HS-5 (cell line): ENCODE data around the gene RYR1.
"Not testable (repeated sequence)": the region's sequence is repeated elsewhere in the genome, so short reads cannot be mapped to it uniquely, and the experiment has no call there.

Experiments used
- DNase-seq: peaks from one replicate; pipeline ENCODE4 v3.0.0-alpha.2; 2012; ENCODE audit warnings: low read depth

Gene RYR1

GRCh38 chr19:38457690-38458405 lies 24.4 kb downstream of the RYR1 start:
- no peak for DNase-seq

- DNase-seq, result no peak
Observed at GRCh38 chr19:38458991-38459390, 25.5 kb downstream of the RYR1 start.

- DNase-seq, result no peak
Observed at GRCh38 chr19:38463365-38463764, 29.9 kb downstream of the RYR1 start.

GRCh38 chr19:38464421-38465082 lies 31.1 kb downstream of the RYR1 start:
- DNase-seq, result no peak

- no peak for DNase-seq
Observed at GRCh38 chr19:38466050-38466449, 32.6 kb downstream of the RYR1 start.

- DNase-seq, result no peak
Observed at GRCh38 chr19:38467541-38468525, 34.3 kb downstream of the RYR1 start.

- no peak for DNase-seq
Observed at GRCh38 chr19:38469151-38469550, 35.7 kb downstream of the RYR1 start.

- DNase-seq, result no peak
Observed at GRCh38 chr19:38470788-38471480, 37.4 kb downstream of the RYR1 start.

- not testable (repeated sequence) for DNase-seq
Observed at GRCh38 chr19:38472725-38473124, 39.2 kb downstream of the RYR1 start.

GRCh38 chr19:38473201-38473600 lies 39.7 kb downstream of the RYR1 start:
- DNase-seq, result no peak

- DNase-seq, result no peak
Observed at GRCh38 chr19:38475176-38475575, 41.7 kb downstream of the RYR1 start.

- DNase-seq, result no peak
Observed at GRCh38 chr19:38478273-38478971, 44.9 kb downstream of the RYR1 start.

- no peak for DNase-seq
Observed at GRCh38 chr19:38482496-38482895, 49.0 kb downstream of the RYR1 start.

- DNase-seq, result no peak
Observed at GRCh38 chr19:38483016-38483630, 49.6 kb downstream of the RYR1 start.

- no peak for DNase-seq
Observed at GRCh38 chr19:38484747-38485146, 51.3 kb downstream of the RYR1 start.

- DNase-seq, result no peak
Observed at GRCh38 chr19:38485541-38486285, 52.2 kb downstream of the RYR1 start.

GRCh38 chr19:38486731-38487336 lies 53.3 kb downstream of the RYR1 start:
- no peak for DNase-seq

GRCh38 chr19:38488096-38488495 lies 54.6 kb downstream of the RYR1 start:
- no peak for DNase-seq

GRCh38 chr19:38488776-38489481 lies 55.4 kb downstream of the RYR1 start:
- no peak for DNase-seq
